Measurements from ENCODE around the gene TRPV5. TPM values are rescaled to one million over a fixed set of nuclear protein-coding genes. Genes with fewer than 3 reads are reported as not detected.

TRPV5 gene
- total RNA-seq, 2 donors from 2014 or later: not detected

GRCh38 chr7:142913051-142913450 lies 20.5 kb downstream of the TRPV5 start:
- Mint-ChIP-seq H3K9me3 (no peaks in the 10 kb centered on the region), H3K4me3 (no peak overlapping the region), H3K36me3 (no peaks in the 10 kb centered on the region), H3K27me3 (peaks cover 27 to 55% of the 10 kb centered on the region in 2 donors), H3K27ac (no peak overlapping the region), H3K4me1 (ENCODE audit: low read depth in 2 of 2) (no peaks in the 10 kb centered on the region)
- ATAC-seq: no peak
- no peak for DNase-seq (ENCODE audit: low spot score)

- no peak for DNase-seq (ENCODE audit: low spot score)
- H3K27ac Mint-ChIP-seq: no peak overlapping the region
- H3K9me3 Mint-ChIP-seq: no peaks in the 10 kb centered on the region
- H3K4me1 Mint-ChIP-seq (ENCODE audit: low read depth in 2 of 2): no peaks in the 10 kb centered on the region
- H3K27me3 Mint-ChIP-seq: peaks cover 35 to 52% of the 10 kb centered on the region in 2 donors
- H3K4me3 Mint-ChIP-seq: no peak overlapping the region
- H3K36me3 Mint-ChIP-seq: no peaks in the 10 kb centered on the region
- ATAC-seq: no peak
These were observed 23.1 kb downstream of the TRPV5 start for GRCh38 chr7:142910481-142910880.

GRCh38 chr7:142910031-142910433 lies 23.5 kb downstream of the TRPV5 start:
- ATAC-seq (no peak), DNase-seq (ENCODE audit: low spot score) (no peak)
- Mint-ChIP-seq H3K4me3 (no peak overlapping the region), H3K9me3 (no peaks in the 10 kb centered on the region), H3K27ac (no peak overlapping the region), H3K27me3 (peaks cover 35 to 52% of the 10 kb centered on the region in 2 donors), H3K4me1 (ENCODE audit: low read depth in 2 of 2) (no peaks in the 10 kb centered on the region), H3K36me3 (no peaks in the 10 kb centered on the region)

- DNase-seq (ENCODE audit: low spot score) (no peak), ATAC-seq (peak; percentile 49 to 62)
- Mint-ChIP-seq H3K9me3 (no peaks in the 10 kb centered on the region), H3K36me3 (no peaks in the 10 kb centered on the region), H3K27ac (no peak overlapping the region), H3K4me3 (no peak overlapping the region), H3K4me1 (ENCODE audit: low read depth in 2 of 2) (no peaks in the 10 kb centered on the region), H3K27me3 (peaks cover 33 to 48% of the 10 kb centered on the region in 2 donors)
These were observed 24.3 kb downstream of the TRPV5 start for GRCh38 chr7:142908921-142909890.

GRCh38 chr7:142908290-142908689 lies 25.3 kb downstream of the TRPV5 start:
- no peaks in the 10 kb centered on the region for H3K36me3 Mint-ChIP-seq
- DNase-seq (ENCODE audit: low spot score) (no peak), ATAC-seq (no peak)
- H3K9me3 Mint-ChIP-seq: no peaks in the 10 kb centered on the region
- no peak overlapping the region for H3K4me3 Mint-ChIP-seq
- H3K27ac Mint-ChIP-seq: no peak overlapping the region
- peaks cover 29 to 41% of the 10 kb centered on the region in 2 donors for H3K27me3 Mint-ChIP-seq
- H3K4me1 Mint-ChIP-seq (ENCODE audit: low read depth in 2 of 2): no peaks in the 10 kb centered on the region

- Mint-ChIP-seq H3K4me1 (ENCODE audit: low read depth in 2 of 2) (no peaks in the 10 kb centered on the region), H3K4me3 (no peak overlapping the region), H3K27ac (no peak overlapping the region), H3K36me3 (no peaks in the 10 kb centered on the region), H3K27me3 (peaks cover 34 to 47% of the 10 kb centered on the region in 2 donors), H3K9me3 (no peaks in the 10 kb centered on the region)
- DNase-seq (ENCODE audit: low spot score) (no peak), ATAC-seq (no peak)
These were observed 26.9 kb downstream of the TRPV5 start for GRCh38 chr7:142906643-142907042.

- Mint-ChIP-seq H3K36me3 (no peaks in the 10 kb centered on the region), H3K27me3 (peaks cover 29 to 42% of the 10 kb centered on the region in 2 donors), H3K4me3 (no peak overlapping the region), H3K4me1 (ENCODE audit: low read depth in 2 of 2) (no peaks in the 10 kb centered on the region), H3K9me3 (no peaks in the 10 kb centered on the region), H3K27ac (no peak overlapping the region)
- DNase-seq (ENCODE audit: low spot score): no peak
- ATAC-seq: no peak
These were observed 27.8 kb downstream of the TRPV5 start for GRCh38 chr7:142905759-142906158.

- Mint-ChIP-seq H3K9me3 (no peaks in the 10 kb centered on the region), H3K27ac (no peak overlapping the region), H3K27me3 (peaks cover 31 to 47% of the 10 kb centered on the region in 2 donors), H3K4me3 (no peak overlapping the region), H3K36me3 (no peaks in the 10 kb centered on the region), H3K4me1 (ENCODE audit: low read depth in 2 of 2) (no peaks in the 10 kb centered on the region)
- no peak for DNase-seq (ENCODE audit: low spot score)
- no peak for ATAC-seq
These were observed 29.4 kb downstream of the TRPV5 start for GRCh38 chr7:142904128-142904527.

GRCh38 chr7:142901426-142902259 lies 31.9 kb downstream of the TRPV5 start:
- no peak for DNase-seq (ENCODE audit: low spot score)
- H3K36me3 Mint-ChIP-seq: no peaks in the 10 kb centered on the region

GRCh38 chr7:142899661-142900060 lies 33.9 kb downstream of the TRPV5 start:
- Mint-ChIP-seq H3K27ac (no peak overlapping the region), H3K9me3 (no peaks in the 10 kb centered on the region), H3K4me3 (no peak overlapping the region), H3K36me3 (no peaks in the 10 kb centered on the region), H3K4me1 (ENCODE audit: low read depth in 2 of 2) (no peaks in the 10 kb centered on the region), H3K27me3 (peaks cover 28 to 46% of the 10 kb centered on the region in 2 donors)
- no peak for DNase-seq (ENCODE audit: low spot score)
- no peak for ATAC-seq

More at GRCh38 chr7:142901426-142902259, 31.9 kb downstream of the TRPV5 start:
- no peak overlapping the region for H3K4me3 Mint-ChIP-seq
- no peak for ATAC-seq
- no peaks in the 10 kb centered on the region for H3K9me3 Mint-ChIP-seq
- H3K27me3 Mint-ChIP-seq: peaks cover 29 to 46% of the 10 kb centered on the region in 2 donors
- H3K27ac Mint-ChIP-seq: no peak overlapping the region
- no peaks in the 10 kb centered on the region for H3K4me1 Mint-ChIP-seq (ENCODE audit: low read depth in 2 of 2)

GRCh38 chr7:142898377-142899170 lies 35.0 kb downstream of the TRPV5 start:
- no peaks in the 10 kb centered on the region for H3K9me3 Mint-ChIP-seq
- no peak overlapping the region for H3K27ac Mint-ChIP-seq
- no peaks in the 10 kb centered on the region for H3K36me3 Mint-ChIP-seq
- H3K4me1 Mint-ChIP-seq (ENCODE audit: low read depth in 2 of 2): no peaks in the 10 kb centered on the region
- ATAC-seq (no peak), DNase-seq (ENCODE audit: low spot score) (no peak)
- peaks cover 28 to 46% of the 10 kb centered on the region in 2 donors for H3K27me3 Mint-ChIP-seq
- no peak overlapping the region for H3K4me3 Mint-ChIP-seq

GRCh38 chr7:142897691-142898090 lies 35.9 kb downstream of the TRPV5 start:
- H3K27ac Mint-ChIP-seq: no peak overlapping the region
- no peak overlapping the region for H3K4me3 Mint-ChIP-seq
- H3K4me1 Mint-ChIP-seq (ENCODE audit: low read depth in 2 of 2): no peaks in the 10 kb centered on the region
- H3K36me3 Mint-ChIP-seq: no peaks in the 10 kb centered on the region
- DNase-seq (ENCODE audit: low spot score) (no peak), ATAC-seq (no peak)
- H3K9me3 Mint-ChIP-seq: no peaks in the 10 kb centered on the region
- peaks cover 25 to 40% of the 10 kb centered on the region in 2 donors for H3K27me3 Mint-ChIP-seq

GRCh38 chr7:142896741-142897379 lies 36.7 kb downstream of the TRPV5 start:
- no peak overlapping the region for H3K27ac Mint-ChIP-seq
- DNase-seq (ENCODE audit: low spot score) (no peak), ATAC-seq (no peak)
- no peaks in the 10 kb centered on the region for H3K4me1 Mint-ChIP-seq (ENCODE audit: low read depth in 2 of 2)
- H3K4me3 Mint-ChIP-seq: no peak overlapping the region
- H3K36me3 Mint-ChIP-seq: no peaks in the 10 kb centered on the region
- H3K27me3 Mint-ChIP-seq: peaks cover 19 to 32% of the 10 kb centered on the region in 2 donors
- no peaks in the 10 kb centered on the region for H3K9me3 Mint-ChIP-seq
